ENCODE data around the gene C20orf144. TPM values are rescaled to one million over a fixed set of nuclear protein-coding genes. Genes with fewer than 3 reads are reported as not detected.
A peak's percentile ranks its signal among the peaks of the same experiment; 100 is the strongest.
"Not testable (repeated sequence)": the region's sequence is repeated elsewhere in the genome, so short reads cannot be mapped to it uniquely, and the experiment has no call there.

C20orf144 gene
- total RNA-seq, 4 donors from 2014 or later = not detected

GRCh38 chr20:33694639-33695012 lies 32.5 kb downstream of the C20orf144 start:
- H3K36me3 ChIP-seq = no peaks in the 10 kb centered on the region
- no peaks in the 10 kb centered on the region for H3K9me3 ChIP-seq
- H3K27ac ChIP-seq = peak overlapping the region in 2 of 4 donors; percentile 25 to 33
- H3K27me3 ChIP-seq = no peaks in the 10 kb centered on the region
- WGBS, 2 donors (ENCODE audit: low coverage in 1 of 2) = 79% methylated on average over 6 of the region's 6 CpGs; no CpG with 5 or more reads in 1 of the 2 donors
- H3K4me3 ChIP-seq = no peak overlapping the region
- peaks cover 0 to 7% (median 3%) of the 10 kb centered on the region in 4 donors for H3K4me1 ChIP-seq
- no peak for TF ChIP-seq EP300 (IDR thresholded peaks at IDR 0.05; ENCODE audit: low read depth)
- TF ChIP-seq POLR2AphosphoS5 (IDR thresholded peaks at IDR 0.05) = no peak
- no peak for TF ChIP-seq CTCF (IDR thresholded peaks at IDR 0.05)
- no peak for TF ChIP-seq POLR2A (IDR thresholded peaks at IDR 0.05)
- DNase-seq = no peak
- intact Hi-C loops (cut with DNase I; ENCODE audit: low total_unique reads) = no loop called here
- in situ Hi-C loops (cut with MboI; ENCODE audit: low pct_ligation_motif_present in 1 of 4, low pct_unique_long_range_greater_than_20kb in 1 of 4, low sequenced_read_pairs in 3 of 4) = no loop called here

GRCh38 chr20:33696448-33696847 lies 34.3 kb downstream of the C20orf144 start:
- Histone ChIP-seq H3K4me3 (no peak overlapping the region), H3K36me3 (no peaks in the 10 kb centered on the region), H3K27ac (peak overlapping the region in 3 of 4 donors; percentile 25 to 65 (median 38)), H3K9me3 (no peaks in the 10 kb centered on the region), H3K27me3 (no peaks in the 10 kb centered on the region), H3K4me1 (peaks cover 0 to 7% (median 3%) of the 10 kb centered on the region in 4 donors)
- intact Hi-C loops (cut with DNase I; ENCODE audit: low total_unique reads) (no loop called here), in situ Hi-C loops (cut with MboI; ENCODE audit: low pct_ligation_motif_present in 1 of 4, low pct_unique_long_range_greater_than_20kb in 1 of 4, low sequenced_read_pairs in 3 of 4) (no loop called here)
- no peak for DNase-seq
- WGBS, 2 donors (ENCODE audit: low coverage in 1 of 2) = 54 to 79% methylated on average over 3 to 4 of the region's 4 CpGs
- TF ChIP-seq POLR2AphosphoS5 (IDR thresholded peaks at IDR 0.05) (no peak), CTCF (IDR thresholded peaks at IDR 0.05) (no peak), POLR2A (IDR thresholded peaks at IDR 0.05) (no peak), EP300 (IDR thresholded peaks at IDR 0.05; ENCODE audit: low read depth) (no peak)

- TF ChIP-seq CTCF (IDR thresholded peaks at IDR 0.05) (no peak), POLR2AphosphoS5 (IDR thresholded peaks at IDR 0.05) (no peak)
- in situ Hi-C loops (cut with MboI; ENCODE audit: low pct_ligation_motif_present in 1 of 4, low pct_unique_long_range_greater_than_20kb in 1 of 4, low sequenced_read_pairs in 3 of 4) = no loop called here
- Histone ChIP-seq H3K27me3 (no peaks in the 10 kb centered on the region), H3K36me3 (no peaks in the 10 kb centered on the region), H3K4me3 (no peak overlapping the region), H3K9me3 (no peaks in the 10 kb centered on the region), H3K4me1 (peaks cover 0 to 7% (median 3%) of the 10 kb centered on the region in 4 donors), H3K27ac (peak overlapping the region in 3 of 4 donors; percentile 25 to 65 (median 38))
- intact Hi-C loops (cut with DNase I; ENCODE audit: low total_unique reads) = no loop called here
- WGBS, 2 donors (ENCODE audit: low coverage in 1 of 2) = 80 to 81% methylated on average over 4 to 8 of the region's 8 CpGs
- DNase-seq = no peak
These were observed 35.0 kb downstream of the C20orf144 start for GRCh38 chr20:33697129-33697528.

- H3K4me1 ChIP-seq; H3K9me3 ChIP-seq; DNase-seq; intact Hi-C loops (cut with DNase I; ENCODE audit: low total_unique reads); H3K27me3 ChIP-seq; H3K36me3 ChIP-seq; H3K27ac ChIP-seq; in situ Hi-C loops (cut with MboI; ENCODE audit: low pct_ligation_motif_present in 1 of 4, low pct_unique_long_range_greater_than_20kb in 1 of 4, low sequenced_read_pairs in 3 of 4); H3K4me3 ChIP-seq: not testable (repeated sequence)
- 96% methylated on average over 21 of the region's 27 CpGs; no CpG with 5 or more reads in 1 of the 2 donors for WGBS, 2 donors (ENCODE audit: low coverage in 1 of 2)
These were observed 36.8 kb downstream of the C20orf144 start for GRCh38 chr20:33698966-33699365.

GRCh38 chr20:33700696-33701441 lies 38.7 kb downstream of the C20orf144 start:
- DNase-seq; H3K9me3 ChIP-seq; H3K27ac ChIP-seq; in situ Hi-C loops (cut with MboI; ENCODE audit: low pct_ligation_motif_present in 1 of 4, low pct_unique_long_range_greater_than_20kb in 1 of 4, low sequenced_read_pairs in 3 of 4); H3K4me3 ChIP-seq; H3K4me1 ChIP-seq; intact Hi-C loops (cut with DNase I; ENCODE audit: low total_unique reads); H3K36me3 ChIP-seq; H3K27me3 ChIP-seq: not testable (repeated sequence)
- WGBS, 2 donors (ENCODE audit: low coverage in 1 of 2) = 97 to 98% methylated on average over 12 to 30 of the region's 45 CpGs

Data from transverse colon (tissue), 4 donors.